Right lobe of liver (tissue), 4 donors: ENCODE data around the gene MDM1.

Experiments
- CTCF ChIP-seq, 4 donors: fragments of 200-600 bp in 3 of 4; fragments of 450-650 bp in 1 of 4; IDR thresholded peaks; one replicate each; pipeline versions ENCODE4 v1.5.1 to v1.8.0; 2016 to 2022; ENCODE audit warnings: antibody characterized with exemption in 4 of 4, mild to moderate bottlenecking in 2 of 4
- POLR2A ChIP-seq: fragments of 450-650 bp; IDR thresholded peaks from one replicate; pipeline ENCODE4 v1.6.1; 2017; ENCODE audit warnings: antibody characterized with exemption, mild to moderate bottlenecking
- donor health status: DM: no; HTN: no; CAD: no.
- donor health status: DM: no; HTN: no; CAD: no.
- donor health status: DM: no; HTN: yes; CAD: no.

- TF ChIP-seq CTCF (IDR thresholded peaks at IDR 0.05): no peak
- no peak for TF ChIP-seq POLR2A
Measured at GRCh38 chr12:68261896-68262295, 70.3 kb downstream of the MDM1 start.
